A549 (cell line): Measurements from ENCODE around the gene KCNN3.

Experiments used
- CHD2 ChIP-seq: fragments of 150-350 bp; IDR thresholded peaks from 2 replicates; pipeline ENCODE4 v1.6.1; 2014; ENCODE audit warnings: low read length; ENCODE audit not compliant: partially characterized antibody
- SREBF2 ChIP-seq: fragments of 450-650 bp; IDR thresholded peaks from 2 replicates; pipeline ENCODE4 v1.6.1; 2014; ENCODE audit warnings: mild to moderate bottlenecking, moderate library complexity
- TF ChIP-seq, protein P1 (sequence below): fragments of >200 bp; sonication (Bioruptor Twin); formaldehyde crosslinking; IDR thresholded peaks from 3 replicates; pipeline ENCODE4 v1.5.1; 2016
- TF ChIP-seq, protein P2 (sequence below): IDR thresholded peaks from 2 replicates; pipeline ENCODE4 v1.6.1; 2012

DNA sequence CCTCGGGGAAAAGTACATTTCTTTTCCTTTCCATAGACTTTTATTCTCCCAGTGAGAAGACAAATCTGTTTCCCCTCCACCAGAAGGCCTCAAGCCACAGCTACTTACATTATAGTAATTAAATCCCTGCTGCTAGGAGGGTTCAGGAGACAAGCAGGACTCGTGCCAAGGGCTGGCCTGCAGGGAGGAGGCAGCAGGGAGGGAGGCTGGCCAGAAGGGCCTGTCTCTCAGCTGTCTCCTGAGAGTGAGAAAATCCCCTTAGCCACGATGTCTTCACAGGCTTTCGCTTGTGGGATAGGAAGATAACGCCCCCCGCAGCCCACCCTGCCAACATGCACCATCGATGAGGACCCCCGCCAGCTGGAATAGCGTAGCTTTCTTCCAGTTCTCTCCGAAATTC, 14.0 kb downstream of the KCNN3 start:
- TF ChIP-seq, protein P1, sequence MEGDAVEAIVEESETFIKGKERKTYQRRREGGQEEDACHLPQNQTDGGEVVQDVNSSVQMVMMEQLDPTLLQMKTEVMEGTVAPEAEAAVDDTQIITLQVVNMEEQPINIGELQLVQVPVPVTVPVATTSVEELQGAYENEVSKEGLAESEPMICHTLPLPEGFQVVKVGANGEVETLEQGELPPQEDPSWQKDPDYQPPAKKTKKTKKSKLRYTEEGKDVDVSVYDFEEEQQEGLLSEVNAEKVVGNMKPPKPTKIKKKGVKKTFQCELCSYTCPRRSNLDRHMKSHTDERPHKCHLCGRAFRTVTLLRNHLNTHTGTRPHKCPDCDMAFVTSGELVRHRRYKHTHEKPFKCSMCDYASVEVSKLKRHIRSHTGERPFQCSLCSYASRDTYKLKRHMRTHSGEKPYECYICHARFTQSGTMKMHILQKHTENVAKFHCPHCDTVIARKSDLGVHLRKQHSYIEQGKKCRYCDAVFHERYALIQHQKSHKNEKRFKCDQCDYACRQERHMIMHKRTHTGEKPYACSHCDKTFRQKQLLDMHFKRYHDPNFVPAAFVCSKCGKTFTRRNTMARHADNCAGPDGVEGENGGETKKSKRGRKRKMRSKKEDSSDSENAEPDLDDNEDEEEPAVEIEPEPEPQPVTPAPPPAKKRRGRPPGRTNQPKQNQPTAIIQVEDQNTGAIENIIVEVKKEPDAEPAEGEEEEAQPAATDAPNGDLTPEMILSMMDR: no peak
- no peak for TF ChIP-seq CHD2
- TF ChIP-seq, protein P2, sequence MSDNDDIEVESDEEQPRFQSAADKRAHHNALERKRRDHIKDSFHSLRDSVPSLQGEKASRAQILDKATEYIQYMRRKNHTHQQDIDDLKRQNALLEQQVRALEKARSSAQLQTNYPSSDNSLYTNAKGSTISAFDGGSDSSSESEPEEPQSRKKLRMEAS: no peak
- no peak for TF ChIP-seq SREBF2
